Liver (tissue), 9 donors: Measurements from ENCODE around the gene GDI1. TPM values are rescaled to one million over a fixed set of nuclear protein-coding genes. Genes with fewer than 3 reads are reported as not detected.

Experiments
- DNase-seq: peaks from one replicate; pipeline ENCODE4 v3.0.0-alpha.2; 2017; ENCODE audit warnings: low spot score
- H3K27ac ChIP-seq, 2 donors: one replicate each; pipeline ENCODE4 v1.7.0; 2013; ENCODE audit warnings: inconsistent platforms in 2 of 2, low read length in 2 of 2, control low read depth in 1 of 2, low read depth in 1 of 2, mild to moderate bottlenecking in 1 of 2
- H3K27me3 ChIP-seq, 4 donors: one replicate each; pipeline versions ENCODE4 v1.6.1 to v1.7.0; 2013; ENCODE audit warnings: low read length in 3 of 4, inconsistent platforms in 1 of 4, mild to moderate bottlenecking in 1 of 4, moderate library complexity in 1 of 4; ENCODE audit not compliant: control insufficient read depth in 4 of 4, insufficient read depth in 4 of 4
- H3K36me3 ChIP-seq, 4 donors: one replicate each; pipeline versions ENCODE4 v1.6.1 to v1.7.0; 2013; ENCODE audit warnings: low read length in 3 of 4, mild to moderate bottlenecking in 3 of 4, low read depth in 1 of 4, moderate library complexity in 1 of 4; ENCODE audit not compliant: control insufficient read depth in 4 of 4, insufficient read depth in 3 of 4
- H3K4me1 ChIP-seq, 4 donors: one replicate each; pipeline versions ENCODE4 v1.6.1 to v1.7.0; 2013; ENCODE audit warnings: low read length in 3 of 4, mild to moderate bottlenecking in 3 of 4, moderate library complexity in 1 of 4; ENCODE audit not compliant: control insufficient read depth in 4 of 4, insufficient read depth in 4 of 4
- H3K4me3 ChIP-seq, 3 donors: one replicate each; pipeline versions ENCODE4 v1.6.1 to v1.7.0; 2013; ENCODE audit warnings: low read length in 3 of 3, control low read depth in 1 of 3, low read depth in 1 of 3, mild to moderate bottlenecking in 1 of 3
- H3K9ac ChIP-seq, 2 donors: one replicate each; pipeline ENCODE4 v1.7.0; 2013; ENCODE audit warnings: low read length in 2 of 2, mild to moderate bottlenecking in 2 of 2, moderate library complexity in 2 of 2, control low read depth in 1 of 2, low read depth in 1 of 2
- H3K9me3 ChIP-seq, 4 donors: one replicate each; pipeline versions ENCODE4 v1.6.1 to v1.7.0; 2013; ENCODE audit warnings: low read length in 3 of 4; ENCODE audit not compliant: control insufficient read depth in 4 of 4
- EGR1 ChIP-seq, 2 donors: IDR thresholded peaks; 2 replicates each; pipeline ENCODE4 v1.6.1; 2016 to 2018; ENCODE audit warnings: antibody characterized with exemption in 2 of 2, low read depth in 2 of 2
- FOXA1 ChIP-seq: IDR thresholded peaks from 2 replicates; pipeline ENCODE4 v1.6.1; 2016; ENCODE audit warnings: antibody characterized with exemption
- FOXA2 ChIP-seq: IDR thresholded peaks from 2 replicates; pipeline ENCODE4 v1.6.1; 2016; ENCODE audit warnings: antibody characterized with exemption
- GABPA ChIP-seq, 2 donors: IDR thresholded peaks in 1 of 2; conservative IDR thresholded peaks in 1 of 2; 2 replicates each; pipeline ENCODE4 v1.6.1; 2016; ENCODE audit warnings: antibody characterized with exemption in 2 of 2, mild to moderate bottlenecking in 1 of 2, moderate library complexity in 1 of 2
- HNF4A ChIP-seq, 2 donors: conservative IDR thresholded peaks; 2 replicates each; pipeline ENCODE4 v1.6.1; 2016; ENCODE audit warnings: antibody characterized with exemption in 2 of 2, mild to moderate bottlenecking in 2 of 2
- HNF4G ChIP-seq: IDR thresholded peaks from 2 replicates; pipeline ENCODE4 v1.6.1; 2016; ENCODE audit warnings: antibody characterized with exemption
- JUND ChIP-seq, 2 donors: IDR thresholded peaks; 2 replicates each; pipeline ENCODE4 v1.6.1; 2016; ENCODE audit warnings: antibody characterized with exemption in 2 of 2
- MAX ChIP-seq: IDR thresholded peaks from 2 replicates; pipeline ENCODE4 v1.6.1; 2016; ENCODE audit warnings: antibody characterized with exemption
- NR2F2 ChIP-seq: IDR thresholded peaks from 2 replicates; pipeline ENCODE4 v1.6.1; 2016; ENCODE audit warnings: antibody characterized with exemption
- RAD21 ChIP-seq, 2 donors: IDR thresholded peaks; 2 replicates each; pipeline ENCODE4 v1.6.1; 2016; ENCODE audit warnings: antibody characterized with exemption in 2 of 2, mild to moderate bottlenecking in 2 of 2
- REST ChIP-seq: IDR thresholded peaks from 2 replicates; pipeline ENCODE4 v1.6.1; 2016; ENCODE audit warnings: antibody characterized with exemption, mild to moderate bottlenecking
- RXRA ChIP-seq, 2 donors: IDR thresholded peaks; 2 replicates each; pipeline ENCODE4 v1.6.1; 2017 to 2018; ENCODE audit warnings: antibody characterized with exemption in 2 of 2, mild to moderate bottlenecking in 1 of 2
- SP1 ChIP-seq: IDR thresholded peaks from 2 replicates; pipeline ENCODE4 v1.6.1; 2018; ENCODE audit warnings: antibody characterized with exemption, mild to moderate bottlenecking
- TAF1 ChIP-seq: conservative IDR thresholded peaks from 2 replicates; pipeline ENCODE4 v1.6.1; 2016; ENCODE audit warnings: antibody characterized with exemption, mild to moderate bottlenecking
- YY1 ChIP-seq: IDR thresholded peaks from 2 replicates; pipeline ENCODE4 v1.6.1; 2016; ENCODE audit warnings: antibody characterized with exemption, mild to moderate bottlenecking
- ZBTB33 ChIP-seq: IDR thresholded peaks from 2 replicates; pipeline ENCODE4 v1.6.1; 2016; ENCODE audit warnings: antibody characterized with exemption
- WGBS: extraction: QIAGEN DNeasy Blood & Tissue Kit; methylation state at CpG from one replicate; pipeline ENCODE4 v1.1.7; 2013; 5-methylcytosine and 5-hydroxymethylcytosine counted together
- polyA plus RNA-seq, 2 donors: library from polyadenylated mRNA; stranded (reverse) in 1 of 2; unstranded in 1 of 2; fragments of 200-250 nt in 1 of 2; fragments of >200 nt in 1 of 2; fragmentation: Nextera tagmentation in 1 of 2; extraction: Ambion mirVana in 1 of 2; gene quantifications; one replicate each; pipeline versions ENCODE4 v1.2.1 to v1.2.3, GENCODE V29; 2013 to 2015
- total RNA-seq, 2 donors: library from RNA; depleted of rRNA; stranded (reverse); fragments of >200 nt; gene quantifications; one replicate each; pipeline ENCODE4 v1.2.3, GENCODE V29; 2014
- TF ChIP-seq, protein P1 (sequence below): IDR thresholded peaks from 2 replicates; pipeline ENCODE4 v1.6.1; 2016; ENCODE audit warnings: antibody characterized with exemption
- donor health status: healthy.
- donor health status: healthy.
- donor health status: healthy.
- donor health status: healthy.
- donor health status: healthy.

GDI1 gene
- total and polyA plus RNA-seq, 4 donors = 12.8 to 35.6 (median 20.5) TPM

DNA sequence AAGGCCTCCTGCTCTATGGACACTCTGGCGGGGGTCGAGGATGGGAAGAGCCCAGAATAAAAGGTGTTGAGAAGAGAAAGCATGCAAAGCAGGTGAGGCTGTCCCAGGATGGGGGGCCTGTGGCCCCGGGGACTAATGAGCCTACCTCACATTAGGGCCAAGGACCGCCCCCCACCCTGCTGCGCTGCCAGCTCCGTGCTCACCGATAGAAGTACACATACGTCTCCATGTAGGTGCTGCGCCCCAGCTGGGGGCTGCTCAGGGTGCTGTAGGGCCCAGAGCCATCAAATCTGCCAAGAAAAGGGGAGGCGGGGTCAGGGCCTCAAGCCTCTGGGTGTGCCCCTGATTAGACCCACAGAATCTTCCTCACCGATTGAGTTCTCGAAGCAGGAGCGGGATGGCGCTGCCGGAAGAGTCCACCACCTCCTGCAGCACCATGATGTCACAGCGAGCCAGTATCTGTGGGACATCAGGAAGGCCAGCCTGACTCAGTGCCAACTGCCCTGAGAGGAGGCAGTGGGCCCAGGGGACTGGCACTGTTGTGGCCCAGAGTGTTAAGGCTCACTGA lies 32.2 kb upstream of the GDI1 start:
- peaks cover 1 to 27% (median 21%) of the 10 kb centered on the region in 4 donors for H3K4me1 ChIP-seq
- H3K9ac ChIP-seq = no peak overlapping the region
- no peak overlapping the region for H3K4me3 ChIP-seq
- TF ChIP-seq FOXA1 (no peak), YY1 (no peak), RAD21 (IDR thresholded peaks at IDR 0.05) (no peak), JUND (IDR thresholded peaks at IDR 0.05) (no peak), EGR1 (IDR thresholded peaks at IDR 0.05; ENCODE audit: low read depth in 2 of 2) (no peak), SP1 (no peak), REST (no peak), ZBTB33 (no peak), MAX (no peak), FOXA2 (no peak), HNF4G (no peak)
- TF ChIP-seq, protein P1, sequence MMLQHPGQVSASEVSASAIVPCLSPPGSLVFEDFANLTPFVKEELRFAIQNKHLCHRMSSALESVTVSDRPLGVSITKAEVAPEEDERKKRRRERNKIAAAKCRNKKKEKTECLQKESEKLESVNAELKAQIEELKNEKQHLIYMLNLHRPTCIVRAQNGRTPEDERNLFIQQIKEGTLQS = no peak
- no peaks in the 10 kb centered on the region for H3K9me3 ChIP-seq
- H3K36me3 ChIP-seq = peaks cover 2 to 5% (median 3%) of the 10 kb centered on the region in 4 donors
- 97% methylated on average over 16 of the region's 16 CpGs for WGBS
- DNase-seq = no peak
- no peak overlapping the region for H3K27ac ChIP-seq
- no peaks in the 10 kb centered on the region for H3K27me3 ChIP-seq

- WGBS = 66% methylated on average over 10 of the region's 10 CpGs
- no peak for DNase-seq
- Histone ChIP-seq H3K36me3 (peaks cover 0 to 2% (median 0%) of the 10 kb centered on the region in 4 donors), H3K4me3 (peak overlapping the region in 1 of 3 donors; percentile 23), H3K9ac (no peak overlapping the region), H3K27me3 (no peaks in the 10 kb centered on the region), H3K4me1 (peaks cover 2 to 11% (median 7%) of the 10 kb centered on the region in 4 donors), H3K27ac (peak overlapping the region in 1 of 2 donors; percentile 59), H3K9me3 (no peaks in the 10 kb centered on the region)
- no peak for TF ChIP-seq YY1
- TF ChIP-seq SP1 = no peak
- no peak for TF ChIP-seq REST
- no peak for TF ChIP-seq HNF4G
- TF ChIP-seq FOXA2 = no peak
- no peak for TF ChIP-seq NR2F2
- no peak for TF ChIP-seq JUND (IDR thresholded peaks at IDR 0.05)
- TF ChIP-seq RAD21 (IDR thresholded peaks at IDR 0.05) = no peak
- no peak for TF ChIP-seq MAX
- TF ChIP-seq, protein P1 = no peak
- TF ChIP-seq ZBTB33 = no peak
- no peak for TF ChIP-seq RXRA (IDR thresholded peaks at IDR 0.05)
- TF ChIP-seq HNF4A (conservative IDR thresholded peaks at IDR 0.05) = no peak
- no peak for TF ChIP-seq GABPA (IDR thresholded peaks at IDR 0.05 in 1 of 2, conservative IDR thresholded peaks at IDR 0.05 in 1 of 2)
- no peak for TF ChIP-seq TAF1
Measured at GRCh38 chrX:154408659-154409221, 28.2 kb upstream of the GDI1 start.
